Cortex of kidney (tissue), 1 donor: ENCODE measurements around the gene NRF1.

Experiments used
- DNase-seq: peaks from one replicate; lab custom pipeline; 2025; lab: John Stamatoyannopoulos, UW

The NRF1 gene

DNA sequence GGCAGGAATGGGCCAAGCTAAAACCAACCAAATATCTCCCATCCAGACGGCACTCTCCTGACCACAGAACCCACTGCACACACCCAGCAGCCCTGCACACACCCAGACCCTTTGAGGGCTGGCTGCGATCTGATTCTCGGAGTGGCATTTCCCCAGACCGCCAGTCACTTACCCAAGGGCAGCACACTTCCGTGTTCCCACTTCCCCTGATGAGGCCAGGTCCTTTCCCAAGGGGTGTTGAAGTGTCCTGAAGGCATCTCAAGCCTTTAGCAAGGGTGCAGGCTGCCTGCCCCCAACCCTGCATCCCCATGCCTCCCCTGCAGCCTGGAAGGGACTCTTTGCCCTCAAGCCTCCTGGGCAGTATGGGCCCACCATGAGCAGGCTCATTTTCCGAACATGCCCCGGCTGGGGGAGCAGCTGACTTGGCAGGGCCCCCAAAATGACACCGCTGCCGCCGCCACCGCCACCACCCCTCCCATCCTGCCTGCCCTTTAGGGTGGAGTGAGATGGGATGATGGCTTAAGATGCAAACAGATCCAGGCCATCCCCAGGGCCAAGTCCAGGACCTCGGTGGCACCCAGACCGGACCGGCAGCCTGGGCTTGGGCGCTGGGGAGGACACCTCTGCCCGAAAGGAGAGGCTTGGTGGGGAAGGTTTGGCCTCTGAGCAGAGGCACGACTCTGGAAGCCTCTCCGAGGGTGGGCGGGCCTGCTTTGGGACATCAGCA lies 159.8 kb downstream of the NRF1 start:
- no peak for DNase-seq

DNA sequence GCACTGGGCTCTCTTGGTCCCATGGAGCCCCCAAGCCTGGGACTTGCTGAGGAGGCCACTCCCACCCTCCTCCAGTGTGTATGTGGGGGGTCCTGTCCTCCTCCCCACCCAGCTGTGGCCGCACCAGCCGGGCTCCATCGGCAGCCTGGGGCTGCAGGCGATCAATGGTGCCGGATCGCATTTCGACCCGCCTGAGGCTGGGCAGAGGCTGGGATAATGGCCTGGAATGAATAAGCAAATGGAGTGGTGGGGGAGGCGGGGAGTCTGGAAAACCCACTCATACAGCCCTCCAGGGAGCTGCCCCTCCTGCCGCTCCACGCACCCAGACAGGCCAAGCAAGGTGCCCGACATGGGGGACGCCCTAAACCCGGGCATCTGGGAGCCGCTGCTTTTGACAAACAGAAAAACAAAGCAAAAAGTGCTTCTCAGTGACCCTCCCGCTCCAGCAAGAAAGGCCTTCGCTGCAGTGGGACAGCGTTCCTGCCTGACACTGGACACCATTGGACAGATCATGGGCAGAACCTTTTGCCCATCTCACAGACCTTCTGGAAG lies 160.5 kb downstream of the NRF1 start:
- DNase-seq, result no peak

DNA sequence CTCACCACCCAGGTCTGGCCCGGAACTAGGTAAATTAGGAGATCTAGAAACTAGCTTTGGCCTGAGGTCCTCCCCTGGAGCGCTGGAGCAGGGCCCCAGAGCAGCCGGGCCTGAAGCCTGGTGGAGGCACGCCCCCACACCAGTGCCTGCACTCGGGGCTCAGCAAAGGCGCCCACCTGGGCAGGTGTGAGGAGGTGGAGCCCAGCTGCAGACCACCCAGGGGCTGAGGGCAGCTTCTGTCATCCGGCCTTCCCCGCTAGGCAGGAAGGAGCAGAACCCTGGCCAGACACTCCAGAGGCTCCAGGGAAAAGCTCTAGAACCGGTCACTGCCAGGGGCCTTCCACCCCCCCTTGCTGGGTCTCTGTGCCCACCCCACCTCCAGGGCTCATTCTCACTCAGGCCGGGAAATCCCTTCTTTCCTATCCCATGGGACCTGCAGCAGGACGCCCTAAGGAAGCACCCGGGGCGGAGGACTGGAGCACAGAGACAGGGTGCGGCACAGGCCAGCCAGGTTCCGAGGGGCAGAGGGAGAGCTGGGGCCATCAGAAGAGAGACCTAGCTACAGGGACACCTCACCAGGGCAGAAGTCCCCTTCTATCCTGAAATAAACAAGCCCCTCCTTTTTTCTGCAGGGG lies 161.2 kb downstream of the NRF1 start:
- no peak for DNase-seq

DNA sequence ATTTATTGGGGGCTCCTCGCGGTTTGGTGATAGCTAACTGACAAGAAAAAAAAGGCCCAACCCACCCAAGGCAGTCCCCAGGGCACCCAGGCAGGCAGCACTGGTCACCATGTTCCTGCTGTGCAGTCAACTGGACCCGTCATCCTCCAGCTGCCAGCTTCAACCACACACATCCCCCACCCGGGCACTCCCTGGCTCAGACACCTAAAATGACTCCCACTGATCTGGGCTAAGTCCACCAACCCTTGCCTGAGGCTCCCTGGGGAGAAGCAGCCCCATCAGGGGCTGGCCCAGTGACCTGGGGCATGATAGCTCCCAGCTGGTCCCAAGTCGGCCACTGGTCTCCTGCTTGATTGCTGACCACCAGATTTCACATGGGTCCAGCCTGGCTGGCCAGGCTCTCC lies 161.8 kb downstream of the NRF1 start:
- DNase-seq, result no peak

DNA sequence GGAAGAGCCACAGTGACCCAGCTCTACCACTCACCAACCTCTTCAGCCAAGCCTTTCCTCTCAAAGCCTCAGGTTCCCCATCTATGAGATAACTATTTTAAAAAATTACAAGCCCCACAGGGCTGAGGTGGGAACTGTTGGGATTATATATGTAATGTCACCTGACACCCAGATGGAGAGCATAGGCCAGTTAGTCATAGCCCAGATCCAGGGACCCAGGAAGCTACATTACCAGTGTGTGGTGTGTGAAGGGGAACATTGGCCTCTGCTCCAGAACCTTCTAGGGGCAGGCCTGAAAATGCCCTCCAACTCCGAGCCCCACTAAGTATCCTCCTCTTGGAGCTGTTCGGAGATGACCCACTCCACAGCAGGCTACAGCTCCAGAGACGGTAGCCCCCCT lies 162.4 kb downstream of the NRF1 start:
- no peak for DNase-seq

DNA sequence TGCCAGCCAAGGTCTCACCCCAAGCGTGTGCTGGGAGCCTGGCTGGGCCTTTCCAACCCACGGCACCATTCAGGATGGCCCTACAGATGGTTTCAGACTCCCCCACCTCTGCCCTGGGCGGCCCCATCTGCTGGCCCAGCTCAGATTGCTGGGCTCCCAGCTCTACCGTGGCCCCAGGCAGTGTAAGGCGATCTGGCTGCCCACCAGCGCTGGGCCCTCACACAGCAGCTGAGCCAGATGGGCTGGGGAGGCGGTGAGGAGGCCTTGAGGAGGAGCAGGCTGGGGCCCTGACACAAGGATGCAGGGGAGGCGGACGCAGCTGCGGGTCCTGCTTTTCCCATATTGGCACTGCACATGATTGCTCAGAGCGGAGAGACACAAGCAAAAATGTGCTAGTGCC lies 162.8 kb downstream of the NRF1 start:
- DNase-seq, result no peak

DNA sequence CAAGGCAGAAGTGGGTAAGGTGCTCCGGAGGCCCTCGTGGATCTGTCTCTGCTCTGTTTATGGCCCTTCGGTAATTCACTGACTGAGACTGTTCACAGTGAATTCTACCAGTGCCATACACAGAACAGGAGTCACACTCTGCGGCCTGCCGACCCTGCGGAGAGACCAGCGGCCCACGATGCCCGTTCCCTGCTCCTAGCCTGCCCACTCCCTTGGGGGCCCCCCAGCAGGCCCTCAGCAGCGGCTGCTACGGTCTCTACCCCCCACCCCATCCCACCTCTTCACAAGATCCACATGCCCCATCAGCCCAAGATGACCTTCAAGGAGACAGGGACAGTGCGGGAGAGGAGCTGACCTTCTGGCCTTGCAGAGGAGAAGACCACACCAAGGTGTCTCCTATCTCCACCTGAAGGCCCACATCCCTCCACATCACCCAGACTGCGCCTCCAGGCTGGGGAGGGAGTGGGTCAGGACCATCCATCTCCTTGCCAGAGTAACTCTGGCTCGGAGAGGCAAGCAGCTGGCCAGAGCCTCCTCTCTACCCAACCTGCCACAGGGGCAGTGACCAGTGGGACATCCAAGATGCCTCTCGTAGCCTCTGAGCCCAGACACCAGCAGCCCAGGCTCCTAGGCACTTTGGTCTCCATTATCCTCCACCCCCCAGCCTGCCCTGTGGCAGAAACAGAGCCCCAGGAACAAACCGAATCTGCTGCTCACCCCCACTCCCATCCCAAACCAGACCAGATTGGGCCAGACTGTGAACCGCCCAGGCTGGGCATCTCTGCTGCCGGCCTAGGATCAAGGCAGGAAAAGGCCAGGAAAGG lies 163.6 kb downstream of the NRF1 start:
- DNase-seq, result no peak

DNA sequence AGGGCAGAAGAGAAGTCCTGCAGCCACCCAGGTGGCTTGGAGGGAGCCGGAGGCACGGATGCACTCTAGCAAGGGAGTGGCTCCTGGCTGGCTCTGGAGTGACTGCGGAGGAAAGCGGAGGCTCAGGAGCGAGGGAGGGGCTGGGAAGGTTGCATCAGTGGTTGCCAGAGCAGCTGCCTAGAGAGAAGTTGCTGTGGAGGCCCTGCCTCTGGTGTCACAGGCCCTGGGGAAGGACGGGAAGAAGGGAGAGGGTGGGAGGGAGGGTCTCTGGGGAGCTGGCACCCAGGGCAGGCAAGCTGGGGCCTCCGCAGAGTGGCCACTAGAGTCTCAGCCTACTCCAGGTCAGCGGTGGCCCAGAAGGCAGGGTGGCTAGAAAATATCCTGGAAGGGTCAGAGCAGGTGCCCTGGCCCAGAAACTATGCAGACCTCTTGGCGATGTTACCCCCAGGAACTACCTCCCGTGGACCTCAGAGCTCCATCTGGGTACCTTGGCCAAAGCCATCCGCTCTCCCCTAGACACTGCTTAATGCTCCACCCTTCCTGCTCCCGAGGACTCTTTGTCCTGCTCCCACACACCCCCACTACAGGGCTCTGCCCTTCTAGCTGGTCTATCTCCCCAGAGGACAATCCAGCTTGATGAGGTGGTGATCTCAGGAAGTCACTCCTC lies 164.3 kb downstream of the NRF1 start:
- DNase-seq, result no peak

DNA sequence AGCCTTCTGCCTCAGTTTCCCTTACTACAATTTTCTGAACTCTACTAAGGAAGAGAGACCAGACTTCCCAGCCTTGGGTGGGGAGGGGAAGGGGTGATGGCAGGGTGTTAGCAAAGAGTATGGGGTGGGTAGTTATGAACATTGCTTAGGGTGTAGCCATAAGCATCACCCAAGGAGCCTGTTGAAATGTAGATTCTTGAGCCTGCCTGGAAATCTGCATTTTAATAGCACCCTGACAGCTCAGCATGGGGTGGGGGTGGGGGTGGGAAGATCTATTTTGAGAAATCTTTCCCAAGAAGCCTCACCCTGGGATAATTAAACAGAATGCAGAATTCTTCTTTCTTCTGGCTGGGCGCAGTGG lies 164.8 kb downstream of the NRF1 start:
- no peak for DNase-seq

DNA sequence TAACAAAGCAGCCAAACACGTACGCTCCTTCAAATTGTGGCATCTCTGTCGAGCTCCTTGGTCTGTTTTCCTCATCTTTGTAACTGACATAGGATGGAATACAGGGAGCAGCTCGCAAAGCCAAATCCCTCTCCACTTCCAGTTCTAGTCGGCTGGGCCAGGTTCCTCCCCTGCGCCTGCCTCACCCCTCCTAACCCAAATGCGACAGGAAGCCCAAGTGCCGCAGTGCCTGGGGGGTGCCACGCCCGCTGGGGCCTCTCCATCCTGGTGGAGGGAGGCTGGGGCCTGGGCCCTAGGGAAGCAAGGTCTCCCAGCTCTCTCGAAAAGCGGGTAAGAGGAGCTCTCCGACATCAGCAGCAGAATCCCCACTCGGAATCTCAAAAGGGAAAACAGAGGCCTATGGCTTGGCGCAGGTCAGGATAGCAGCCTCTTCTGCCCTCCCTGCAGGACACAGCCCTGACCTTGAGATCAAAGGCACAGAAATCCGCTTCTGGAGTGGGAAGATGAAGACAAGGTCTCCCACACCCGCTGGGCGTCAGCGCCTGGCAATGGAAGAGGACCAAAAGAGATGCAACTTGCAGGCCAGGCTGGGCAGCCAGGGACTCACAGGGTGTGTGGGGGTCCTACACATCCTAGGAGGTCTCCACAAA lies 165.8 kb downstream of the NRF1 start:
- no peak for DNase-seq

DNA sequence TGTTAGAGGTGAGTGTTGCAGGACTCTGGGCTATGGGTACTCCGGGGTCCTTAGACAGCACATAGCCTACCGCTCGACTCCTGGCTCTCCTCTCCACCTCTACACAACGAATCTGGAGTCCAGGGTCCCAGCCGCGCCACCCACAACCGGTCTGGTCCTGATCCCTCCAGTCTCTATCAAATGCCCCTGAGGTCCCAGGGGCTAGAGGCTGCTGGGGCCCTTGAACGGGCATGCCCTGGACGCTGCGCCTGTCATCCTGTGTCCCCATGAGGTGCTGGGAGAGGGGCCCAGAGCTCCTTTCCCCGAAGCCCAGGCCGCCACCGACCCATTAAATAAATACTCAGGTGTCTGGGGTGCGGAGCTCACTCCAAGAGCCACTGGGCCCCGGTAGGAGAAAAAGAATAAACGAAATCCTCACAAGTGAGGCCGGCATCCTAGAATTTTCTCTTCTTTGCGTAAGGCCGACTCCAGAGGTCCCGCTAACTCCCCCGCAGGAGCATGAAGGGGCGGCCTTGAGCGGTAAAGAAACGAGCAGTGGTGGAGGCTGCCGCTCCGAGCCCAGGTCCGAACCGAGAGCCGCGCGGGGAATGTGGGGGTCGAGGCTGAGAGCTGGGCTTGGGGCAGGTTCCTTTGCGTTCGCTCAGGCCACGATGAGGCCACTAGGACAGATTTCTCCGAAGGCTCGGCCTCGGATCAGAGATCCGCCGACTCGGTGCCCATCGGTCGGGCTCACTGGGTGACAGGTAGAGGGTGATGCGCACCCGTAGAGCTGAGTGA lies 166.7 kb downstream of the NRF1 start:
- DNase-seq, result no peak

DNA sequence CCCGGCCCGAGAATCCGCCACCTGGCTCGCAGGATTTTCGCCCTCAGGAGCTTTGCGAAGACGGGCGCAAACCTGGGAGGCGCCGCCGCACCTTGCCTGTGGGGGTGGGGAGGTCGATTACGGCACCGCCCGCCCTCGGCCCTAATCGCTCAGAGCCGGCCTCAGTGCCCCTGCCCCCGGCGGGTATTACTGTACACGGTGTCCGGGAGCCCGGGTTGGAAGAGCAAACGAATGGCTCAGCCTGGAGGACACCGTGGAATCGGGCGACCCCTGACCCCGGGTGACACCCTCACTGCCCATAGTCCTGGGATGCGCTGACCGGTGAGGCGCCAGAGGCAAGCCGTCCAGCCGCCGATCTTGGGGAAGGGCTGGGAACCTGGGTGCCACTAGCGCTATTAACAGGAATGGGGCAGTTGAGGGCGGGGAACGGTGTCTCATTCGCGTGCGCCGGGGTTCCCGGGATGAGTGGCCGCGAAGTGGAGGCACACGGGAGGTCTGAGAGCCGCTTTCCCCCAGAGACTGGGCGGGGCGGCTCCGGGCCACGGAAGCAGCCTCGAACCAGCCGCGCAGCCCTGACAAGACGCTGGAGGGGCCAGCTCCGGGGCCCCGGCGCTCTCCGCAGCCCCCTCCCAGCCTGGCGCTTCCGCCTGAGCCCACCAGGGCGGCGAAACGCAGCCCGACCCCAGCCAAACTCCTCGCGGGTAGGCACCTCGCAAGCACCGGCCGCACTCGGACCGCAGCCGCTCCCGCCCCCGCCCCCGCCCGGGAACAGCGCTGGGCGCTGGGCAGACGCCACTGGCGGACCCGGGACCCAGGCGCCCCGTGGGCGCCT lies 167.5 kb downstream of the NRF1 start:
- DNase-seq, result no peak

DNA sequence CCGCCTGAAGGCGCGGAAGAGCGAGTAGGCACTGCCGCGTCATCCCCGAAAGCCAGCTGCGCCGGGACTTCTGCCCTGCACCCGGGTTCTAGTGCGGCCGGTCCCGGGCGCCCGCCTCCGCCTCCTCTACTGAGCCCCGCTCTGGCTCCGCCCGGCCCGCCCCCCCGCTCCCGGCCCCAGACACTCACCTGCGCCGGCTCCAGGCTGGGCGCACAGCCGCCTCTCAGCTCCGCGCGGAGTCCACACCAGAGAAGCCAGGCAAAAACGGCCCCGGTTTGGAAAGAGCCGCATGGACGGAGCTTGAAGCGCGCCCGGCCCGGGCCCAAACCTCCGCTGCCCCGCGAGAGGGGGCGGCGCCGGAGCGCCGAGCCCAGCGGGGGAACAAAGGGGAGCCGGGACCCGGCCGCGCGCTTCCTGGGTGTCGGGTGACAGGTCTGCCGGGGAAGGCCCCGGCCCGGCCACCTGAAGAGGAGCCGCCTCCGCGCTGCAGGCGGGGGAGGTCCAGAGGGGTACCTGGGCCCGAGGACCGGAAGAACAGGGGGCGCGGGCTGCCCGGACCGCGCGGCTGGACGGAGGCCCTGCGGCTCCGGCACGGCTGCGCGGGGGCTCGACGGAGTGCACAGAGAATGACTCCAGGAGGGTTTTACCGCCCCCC lies 168.2 kb downstream of the NRF1 start:
- DNase-seq, result no peak

DNA sequence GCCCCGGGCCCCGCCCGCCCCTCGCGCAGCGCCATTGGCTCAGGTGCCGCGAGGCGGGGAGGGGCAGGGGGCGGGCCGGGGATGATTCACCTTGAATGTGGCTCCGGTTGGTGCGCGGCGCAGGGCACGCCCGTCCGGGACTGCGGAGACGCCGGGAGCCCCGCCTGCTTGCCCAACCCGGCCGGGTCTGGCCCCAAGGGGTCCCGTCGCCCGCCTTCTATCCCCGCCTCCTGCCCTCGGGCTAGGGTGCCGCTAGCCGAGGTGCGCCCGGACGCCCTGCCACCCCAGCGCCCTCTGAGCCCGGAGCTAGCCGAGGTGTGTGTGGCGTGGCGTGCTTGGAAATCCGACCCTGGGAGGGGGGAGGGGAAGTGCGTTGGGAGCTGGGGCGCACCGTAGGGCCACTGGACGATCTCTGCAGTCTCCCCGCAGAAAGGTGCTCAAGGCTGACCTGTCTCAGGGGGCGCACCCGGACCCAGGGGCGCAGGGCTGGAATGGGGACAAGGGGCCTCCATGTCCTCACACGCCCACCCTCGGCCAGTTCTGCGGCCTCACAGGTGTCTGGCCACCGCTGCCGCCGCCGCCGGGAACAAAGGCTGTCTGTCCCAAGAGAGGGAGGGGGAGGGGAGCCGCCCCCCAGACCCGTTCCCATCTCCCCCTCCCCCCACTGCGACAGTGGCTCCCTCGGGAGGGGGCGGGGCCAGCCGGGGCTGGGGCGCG lies 168.9 kb downstream of the NRF1 start:
- DNase-seq, result no peak

DNA sequence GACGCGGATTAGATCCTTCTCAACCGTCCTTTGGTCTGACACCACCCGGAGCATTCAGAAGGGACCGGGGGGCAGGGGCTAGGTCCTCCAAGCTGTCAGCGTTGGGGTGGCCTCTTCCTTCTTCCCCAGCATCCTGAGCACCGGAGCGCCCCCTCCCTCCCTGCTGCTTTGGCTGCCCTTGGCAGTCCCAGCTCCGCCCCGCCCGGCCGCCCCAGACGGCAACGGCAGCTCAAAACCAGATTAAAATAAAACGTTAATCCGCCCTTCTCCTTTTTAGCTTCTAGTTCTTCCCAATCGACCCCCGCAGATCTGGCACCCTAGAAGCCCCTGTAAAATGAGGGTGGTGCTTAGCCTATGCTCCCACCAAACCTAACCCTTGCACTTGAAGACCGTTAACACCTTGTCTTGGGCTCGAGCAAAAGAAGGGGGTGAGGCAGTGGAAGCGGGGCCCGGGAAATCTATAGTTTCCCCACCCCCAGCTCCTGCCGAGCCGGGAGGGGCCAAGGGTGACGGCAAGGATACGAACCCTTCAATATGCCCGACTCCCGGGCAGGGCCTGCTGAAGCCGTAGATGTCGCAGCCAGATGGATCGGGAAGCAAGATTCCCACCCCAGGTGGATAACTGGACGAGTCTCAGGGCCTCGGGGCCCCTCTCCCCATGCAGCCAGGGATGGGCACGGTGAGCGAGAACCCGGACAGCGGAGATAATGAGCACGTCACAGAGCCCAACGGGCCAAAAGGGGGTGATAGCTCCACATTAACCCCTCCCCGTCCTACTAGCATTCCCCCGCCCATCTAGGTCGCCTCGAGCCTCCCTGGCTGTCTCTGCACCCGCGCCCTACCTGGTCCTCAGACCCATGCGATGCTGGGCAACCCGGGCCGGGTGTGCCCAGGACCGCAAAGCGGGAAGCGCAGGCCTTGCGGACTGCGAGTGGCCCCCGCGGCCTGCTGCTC lies 169.7 kb downstream of the NRF1 start:
- no peak for DNase-seq

DNA sequence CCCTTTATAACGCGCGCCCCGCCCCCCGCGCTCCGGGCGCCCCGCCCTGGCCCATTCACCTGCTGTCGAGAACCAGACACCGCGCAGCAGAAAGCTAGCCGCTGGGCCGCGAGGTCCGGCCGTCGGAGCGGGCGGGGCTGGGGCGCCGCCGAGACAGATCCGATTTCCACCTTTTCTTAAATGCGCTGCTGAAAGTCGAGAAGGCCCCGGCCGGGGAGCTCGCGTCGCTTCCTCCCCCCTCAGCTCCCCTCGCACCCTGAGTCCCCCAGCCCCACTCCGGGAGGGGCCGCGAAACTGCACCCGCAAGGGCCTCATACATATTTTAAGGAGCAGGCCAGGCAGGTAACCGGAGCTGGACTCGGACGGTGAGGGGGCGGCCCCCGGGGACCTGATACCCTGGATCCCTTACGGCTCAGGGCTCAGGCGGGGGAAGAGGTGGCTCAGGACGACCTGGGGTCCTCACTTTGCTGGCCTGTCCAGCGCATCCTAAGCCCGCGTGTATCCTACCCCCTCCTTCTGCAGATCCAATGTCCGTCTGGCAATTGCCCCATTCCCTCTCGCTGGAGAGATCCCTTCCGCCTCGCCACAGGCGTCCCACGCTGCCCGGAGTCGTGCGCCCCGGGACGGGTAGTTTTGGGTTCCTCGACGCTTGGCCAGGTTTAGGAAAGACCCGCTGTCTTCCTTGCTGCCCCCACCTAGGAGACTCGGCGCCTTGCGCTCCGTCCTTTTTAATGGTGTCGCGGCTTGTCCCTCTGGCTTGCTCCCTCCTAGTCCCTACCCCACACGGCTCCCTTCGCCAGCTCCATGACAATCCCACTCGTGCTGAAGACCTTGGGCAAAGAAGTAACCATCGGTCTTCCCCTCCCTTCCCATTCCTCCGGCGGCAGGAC lies 170.7 kb downstream of the NRF1 start:
- DNase-seq, result no peak
